ENCODE measurements around the gene MYO18B.

MYO18B gene

GRCh38 chr22:25750569-25751173 is 8.7 kb downstream of the MYO18B start:
- Mint-ChIP-seq H3K4me1 (ENCODE audit: low read depth) (peaks cover 11% of the 10 kb centered on the region), H3K9me3 (ENCODE audit: low read depth) (no peaks in the 10 kb centered on the region), H3K4me3 (no peak overlapping the region), H3K36me3 (no peaks in the 10 kb centered on the region), H3K27me3 (no peaks in the 10 kb centered on the region), H3K27ac (no peak overlapping the region)

GRCh38 chr22:25751174-25751581 is 9.2 kb downstream of the MYO18B start:
- Mint-ChIP-seq H3K4me1 (ENCODE audit: low read depth) (peaks cover 7% of the 10 kb centered on the region), H3K36me3 (no peaks in the 10 kb centered on the region), H3K27ac (no peak overlapping the region), H3K27me3 (no peaks in the 10 kb centered on the region), H3K9me3 (ENCODE audit: low read depth) (no peaks in the 10 kb centered on the region), H3K4me3 (no peak overlapping the region)

- peaks cover 4% of the 10 kb centered on the region for H3K4me1 Mint-ChIP-seq (ENCODE audit: low read depth)
- no peaks in the 10 kb centered on the region for H3K9me3 Mint-ChIP-seq (ENCODE audit: low read depth)
- no peaks in the 10 kb centered on the region for H3K36me3 Mint-ChIP-seq
- H3K27me3 Mint-ChIP-seq = no peaks in the 10 kb centered on the region
- no peak overlapping the region for H3K27ac Mint-ChIP-seq
- H3K4me3 Mint-ChIP-seq = no peak overlapping the region
These were observed 10.7 kb downstream of the MYO18B start for GRCh38 chr22:25752615-25753214.

GRCh38 chr22:25753252-25753651 is 11.3 kb downstream of the MYO18B start:
- Mint-ChIP-seq H3K4me3 (no peak overlapping the region), H3K4me1 (ENCODE audit: low read depth) (peaks cover 4% of the 10 kb centered on the region), H3K27ac (no peak overlapping the region), H3K27me3 (no peaks in the 10 kb centered on the region), H3K36me3 (no peaks in the 10 kb centered on the region), H3K9me3 (ENCODE audit: low read depth) (no peaks in the 10 kb centered on the region)

- no peaks in the 10 kb centered on the region for H3K9me3 Mint-ChIP-seq (ENCODE audit: low read depth)
- peaks cover 2% of the 10 kb centered on the region for H3K4me1 Mint-ChIP-seq (ENCODE audit: low read depth)
- no peaks in the 10 kb centered on the region for H3K36me3 Mint-ChIP-seq
- no peak overlapping the region for H3K27ac Mint-ChIP-seq
- H3K4me3 Mint-ChIP-seq = no peak overlapping the region
- no peaks in the 10 kb centered on the region for H3K27me3 Mint-ChIP-seq
These were observed 12.7 kb downstream of the MYO18B start for GRCh38 chr22:25754527-25755202.

GRCh38 chr22:25757686-25758085 is 15.7 kb downstream of the MYO18B start:
- Mint-ChIP-seq H3K27ac (no peak overlapping the region), H3K9me3 (ENCODE audit: low read depth) (no peaks in the 10 kb centered on the region), H3K36me3 (no peaks in the 10 kb centered on the region), H3K27me3 (no peaks in the 10 kb centered on the region), H3K4me3 (no peak overlapping the region), H3K4me1 (ENCODE audit: low read depth) (no peaks in the 10 kb centered on the region)

- Mint-ChIP-seq H3K36me3 (no peaks in the 10 kb centered on the region), H3K27me3 (no peaks in the 10 kb centered on the region), H3K9me3 (ENCODE audit: low read depth) (no peaks in the 10 kb centered on the region), H3K4me3 (no peak overlapping the region), H3K4me1 (ENCODE audit: low read depth) (no peaks in the 10 kb centered on the region), H3K27ac (no peak overlapping the region)
These were observed 16.3 kb downstream of the MYO18B start for GRCh38 chr22:25758316-25758715.

- no peak overlapping the region for H3K4me3 Mint-ChIP-seq
- H3K27ac Mint-ChIP-seq = no peak overlapping the region
- no peaks in the 10 kb centered on the region for H3K27me3 Mint-ChIP-seq
- no peaks in the 10 kb centered on the region for H3K36me3 Mint-ChIP-seq
- no peaks in the 10 kb centered on the region for H3K4me1 Mint-ChIP-seq (ENCODE audit: low read depth)
- H3K9me3 Mint-ChIP-seq (ENCODE audit: low read depth) = no peaks in the 10 kb centered on the region
These were observed 17.8 kb downstream of the MYO18B start for GRCh38 chr22:25759825-25760231.

GRCh38 chr22:25760294-25760693 is 18.3 kb downstream of the MYO18B start:
- no peaks in the 10 kb centered on the region for H3K36me3 Mint-ChIP-seq
- no peaks in the 10 kb centered on the region for H3K4me1 Mint-ChIP-seq (ENCODE audit: low read depth)
- no peaks in the 10 kb centered on the region for H3K9me3 Mint-ChIP-seq (ENCODE audit: low read depth)
- no peak overlapping the region for H3K27ac Mint-ChIP-seq
- no peak overlapping the region for H3K4me3 Mint-ChIP-seq
- H3K27me3 Mint-ChIP-seq = no peaks in the 10 kb centered on the region

GRCh38 chr22:25760848-25761595 is 19.0 kb downstream of the MYO18B start:
- Mint-ChIP-seq H3K27me3 (no peaks in the 10 kb centered on the region), H3K9me3 (ENCODE audit: low read depth) (peaks cover 4% of the 10 kb centered on the region), H3K36me3 (no peaks in the 10 kb centered on the region), H3K4me1 (ENCODE audit: low read depth) (no peaks in the 10 kb centered on the region), H3K4me3 (no peak overlapping the region), H3K27ac (no peak overlapping the region)

GRCh38 chr22:25762147-25762546 is 20.2 kb downstream of the MYO18B start:
- Mint-ChIP-seq H3K27me3 (no peaks in the 10 kb centered on the region), H3K4me1 (ENCODE audit: low read depth) (no peaks in the 10 kb centered on the region), H3K27ac (no peak overlapping the region), H3K36me3 (peaks cover 6% of the 10 kb centered on the region), H3K4me3 (no peak overlapping the region), H3K9me3 (ENCODE audit: low read depth) (peaks cover 12% of the 10 kb centered on the region)

- Mint-ChIP-seq H3K27me3 (no peaks in the 10 kb centered on the region), H3K36me3 (peaks cover 6% of the 10 kb centered on the region)
These were observed 21.3 kb downstream of the MYO18B start for GRCh38 chr22:25763239-25763777.

GRCh38 chr22:25764270-25765015 is 22.5 kb downstream of the MYO18B start:
- Mint-ChIP-seq H3K4me1 (ENCODE audit: low read depth) (peaks cover 2% of the 10 kb centered on the region), H3K4me3 (no peak overlapping the region), H3K27ac (no peak overlapping the region), H3K36me3 (peaks cover 6% of the 10 kb centered on the region), H3K27me3 (no peaks in the 10 kb centered on the region), H3K9me3 (ENCODE audit: low read depth) (peaks cover 12% of the 10 kb centered on the region)

More at GRCh38 chr22:25763239-25763777, 21.3 kb downstream of the MYO18B start:
- H3K4me1 Mint-ChIP-seq (ENCODE audit: low read depth) = no peaks in the 10 kb centered on the region
- H3K4me3 Mint-ChIP-seq = no peak overlapping the region
- H3K27ac Mint-ChIP-seq = no peak overlapping the region
- peaks cover 12% of the 10 kb centered on the region for H3K9me3 Mint-ChIP-seq (ENCODE audit: low read depth)

GRCh38 chr22:25765016-25765367 is 23.0 kb downstream of the MYO18B start:
- H3K36me3 Mint-ChIP-seq = peaks cover 6% of the 10 kb centered on the region
- no peaks in the 10 kb centered on the region for H3K27me3 Mint-ChIP-seq
- H3K9me3 Mint-ChIP-seq (ENCODE audit: low read depth) = peaks cover 12% of the 10 kb centered on the region
- no peak overlapping the region for H3K27ac Mint-ChIP-seq
- peaks cover 2% of the 10 kb centered on the region for H3K4me1 Mint-ChIP-seq (ENCODE audit: low read depth)
- no peak overlapping the region for H3K4me3 Mint-ChIP-seq

All from activated naive CD8-positive, alpha-beta T cell (primary cell).